Endothelial cell of umbilical vein (primary cell): ENCODE measurements around the gene FIGLA. TPM values are rescaled to one million over a fixed set of nuclear protein-coding genes. Genes with fewer than 3 reads are reported as not detected.

ENCODE experiments used
- BruUV-seq: library from RNA; stranded (reverse); fragments of 400-500 nt; replicated peaks from 2 replicates; lab custom pipeline; 2021; lab: Mats Ljungman, UMichigan
- CTCF ChIA-PET: fragments of 300-600, 350-600 bp; sonication (Branson Sonifier 250); formaldehyde crosslinking; loops from one replicate; lab custom pipeline; 2021; ENCODE audit warnings: antibody characterized with exemption, inconsistent platforms; lab: Charles Lee
- POLR2A ChIA-PET: fragments of 300-600, 350-600 bp; sonication (Branson Sonifier 250); formaldehyde crosslinking; loops from one replicate; lab custom pipeline; 2021; ENCODE audit warnings: antibody characterized with exemption, inconsistent platforms; lab: Charles Lee
- DNase-seq: peaks from one replicate; pipeline ENCODE4 v3.0.0-alpha.2; 2011; ENCODE audit warnings: low read depth, low spot score
- FAIRE-seq: peaks from 2 replicates; lab custom pipeline; 2011; peaks lifted over from hg19 to GRCh38; lab: Jason Lieb, UNC
- H2AFZ ChIP-seq: 2 replicates; pipeline ENCODE4 v1.6.0; 2012; ENCODE audit warnings: low read depth, low read length, control low read depth, inconsistent platforms
- H3K27ac ChIP-seq: 2 replicates; pipeline ENCODE4 v1.5.1; 2011; ENCODE audit warnings: low read depth, mild to moderate bottlenecking, control low read depth, low read length, moderate library complexity; ENCODE audit not compliant: insufficient read depth
- H3K27me3 ChIP-seq, 2 experiments: 2 replicates each; pipeline versions ENCODE4 v1.6.0 to v1.6.1; 2011; ENCODE audit warnings: low read length in 2 of 2, mixed read lengths in 1 of 2; ENCODE audit not compliant: control insufficient read depth in 2 of 2, insufficient read depth in 2 of 2
- H3K36me3 ChIP-seq, 2 experiments: 2 replicates in 1 of 2; 3 replicates in 1 of 2; pipeline ENCODE4 v1.5.1; 2011; ENCODE audit warnings: low read length in 2 of 2, mild to moderate bottlenecking in 1 of 2, moderate library complexity in 1 of 2; ENCODE audit not compliant: control insufficient read depth in 2 of 2, insufficient read depth in 2 of 2; ENCODE audit errors: extremely low read depth in 1 of 2
- H3K4me1 ChIP-seq: 3 replicates; pipeline ENCODE4 v1.5.1; 2011; ENCODE audit warnings: mild to moderate bottlenecking, low read length; ENCODE audit not compliant: control insufficient read depth, insufficient read depth; ENCODE audit errors: extremely low read depth
- H3K4me2 ChIP-seq: 2 replicates; pipeline ENCODE4 v1.6.1; 2011; ENCODE audit warnings: low read length, control low read depth, mixed read lengths; ENCODE audit not compliant: insufficient read depth
- H3K4me3 ChIP-seq, 3 experiments: fragments of 200-600 bp in 1 of 3; sonication (generic), shearing (Covaris generic) in 1 of 3; replicated peaks in 1 of 3; 2 replicates each; pipeline ENCODE4 v1.5.1; 2011 to 2016; ENCODE audit warnings: control low read depth in 3 of 3, low read length in 3 of 3, mild to moderate bottlenecking in 2 of 3, inconsistent platforms in 1 of 3, low read depth in 1 of 3, moderate library complexity in 1 of 3; ENCODE audit not compliant: insufficient read depth in 1 of 3
- H3K79me2 ChIP-seq: 2 replicates; pipeline ENCODE4 v1.6.0; 2012; ENCODE audit warnings: low read length, inconsistent platforms; ENCODE audit not compliant: control insufficient read depth, insufficient read depth
- H3K9ac ChIP-seq: replicated peaks from 2 replicates; pipeline ENCODE3; 2011; ENCODE audit warnings: low read length, control low read depth; ENCODE audit not compliant: insufficient read depth; ENCODE audit errors: extremely low read depth
- H3K9me1 ChIP-seq: replicated peaks from 3 replicates; pipeline ENCODE4 v1.6.0; 2011; ENCODE audit warnings: mild to moderate bottlenecking, low read length; ENCODE audit not compliant: control insufficient read depth, insufficient read depth; ENCODE audit errors: extremely low read depth
- H3K9me3 ChIP-seq: replicated peaks from 2 replicates; pipeline ENCODE4 v1.5.1; 2012; ENCODE audit warnings: low read length, inconsistent platforms; ENCODE audit not compliant: control insufficient read depth, insufficient read depth
- H4K20me1 ChIP-seq: replicated peaks from 2 replicates; pipeline ENCODE3; 2011; ENCODE audit warnings: mild to moderate bottlenecking, low read length; ENCODE audit not compliant: control insufficient read depth, insufficient read depth; ENCODE audit errors: extremely low read depth
- CTCF ChIP-seq, 2 donors: IDR thresholded peaks; 1 replicate in 1 of 2; 2 replicates in 1 of 2; pipeline ENCODE4 v1.5.1; 2011; ENCODE audit warnings: low read length in 2 of 2, mild to moderate bottlenecking in 2 of 2, moderate library complexity in 2 of 2, control low read depth in 1 of 2, inconsistent platforms in 1 of 2, low read depth in 1 of 2; ENCODE audit not compliant: insufficient read depth in 1 of 2; ENCODE audit errors: extremely low read depth in 1 of 2
- EZH2 ChIP-seq: IDR thresholded peaks from 2 replicates; pipeline ENCODE4 v1.6.1; 2012; ENCODE audit warnings: borderline replicate concordance, low read depth, mild to moderate bottlenecking, moderate library complexity, low read length, inconsistent platforms; ENCODE audit not compliant: severe bottlenecking
- FOS ChIP-seq: IDR thresholded peaks from 2 replicates; pipeline ENCODE4 v1.6.1; 2011; ENCODE audit warnings: mild to moderate bottlenecking, low read length, moderate library complexity, borderline replicate concordance; ENCODE audit not compliant: insufficient read depth
- GATA2 ChIP-seq: IDR thresholded peaks from 2 replicates; pipeline ENCODE4 v1.7.0; 2011; ENCODE audit warnings: low read depth, mild to moderate bottlenecking, moderate library complexity, mixed read lengths, low read length; ENCODE audit not compliant: insufficient read length, insufficient read depth
- JUN ChIP-seq: IDR thresholded peaks from 2 replicates; pipeline ENCODE4 v1.6.1; 2011; ENCODE audit warnings: borderline replicate concordance, low read depth; ENCODE audit not compliant: insufficient read length, insufficient read depth
- MAX ChIP-seq: IDR thresholded peaks from 2 replicates; pipeline ENCODE4 v1.6.1; 2011; ENCODE audit not compliant: insufficient read depth, insufficient read length
- MYC ChIP-seq: IDR thresholded peaks from one replicate; pipeline ENCODE4 v1.6.1; 2011; ENCODE audit warnings: mild to moderate bottlenecking, low read depth, low read length
- POLR2A ChIP-seq: IDR thresholded peaks from 2 replicates; pipeline ENCODE4 v1.6.1; 2012; ENCODE audit warnings: low read depth, mild to moderate bottlenecking, control low read depth, low read length
- POLR2AphosphoS5 ChIP-seq: IDR thresholded peaks from 2 replicates; pipeline ENCODE4 v1.6.1; 2012; ENCODE audit warnings: low read depth, mild to moderate bottlenecking, control low read depth, low read length, moderate library complexity; ENCODE audit not compliant: insufficient read depth
- dilution Hi-C: fragments of 300-500 bp; cut with MboI; formaldehyde crosslinking; loops from one replicate; pipeline ENCODE4 v1.15.0; 2019; ENCODE audit warnings: low sequenced_read_pairs; ENCODE audit not compliant: extremely low pct_ligation_motif_present
- intact Hi-C: fragments of 100-400 bp; cut with micrococcal nuclease; formaldehyde crosslinking; loops from one replicate; pipeline ENCODE4 v1.10.0; 2022
- polyA plus RNA-seq, 4 experiments: library from polyadenylated mRNA; depleted of rRNA in 3 of 4; stranded (reverse) in 3 of 4; unstranded in 1 of 4; fragments of >200 nt; gene quantifications; 2 replicates each; pipeline versions ENCODE4 v1.2.1 to v1.2.3, GENCODE V29; 2011 to 2012; ENCODE audit warnings: missing spikeins in 1 of 4
- total RNA-seq: library from RNA; stranded (reverse); gene quantifications from 2 replicates; pipeline ENCODE4 v1.2.3, GENCODE V29; 2021

FIGLA gene
- total and polyA plus RNA-seq, 2 donors (not counting 3 experiments of a cell fraction or from before 2014, with no cell fraction given), result not detected

- Histone ChIP-seq H3K27me3 (peaks cover 6 to 15% of the 10 kb centered on the region in 2 experiments), H3K79me2 (no peaks in the 10 kb centered on the region), H3K4me3 (no peak overlapping the region), H3K36me3 (no peaks in the 10 kb centered on the region), H3K4me2 (no peak overlapping the region), H3K9ac (no peak overlapping the region), H2AFZ (no peak overlapping the region), H3K9me3 (no peaks in the 10 kb centered on the region), H4K20me1 (no peaks in the 10 kb centered on the region), H3K4me1 (no peaks in the 10 kb centered on the region), H3K9me1 (no peaks in the 10 kb centered on the region), H3K27ac (no peak overlapping the region)
- TF ChIP-seq CTCF (IDR thresholded peaks at IDR 0.05; ENCODE audit: extremely low read depth in 1 of 2, insufficient read depth in 1 of 2, low read depth in 1 of 2, low read length in 2 of 2) (no peak), GATA2 (no peak), POLR2AphosphoS5 (no peak), FOS (no peak), POLR2A (no peak), MYC (no peak), EZH2 (no peak), JUN (no peak), MAX (no peak)
- POLR2A ChIA-PET, result no interaction called here
- no peak for FAIRE-seq
- dilution Hi-C loops (no loop called here), intact Hi-C loops (no loop called here)
- DNase-seq, result no peak
- CTCF ChIA-PET, result no interaction called here
- BruUV-seq, result no TSS peak
These were observed 15.6 kb upstream of the FIGLA start for GRCh38 chr2:70806013-70806412.
